Smooth muscle cell (in vitro differentiated cells): ENCODE results near the gene TRAF3IP1. TPM values are rescaled to one million over a fixed set of nuclear protein-coding genes. Genes with fewer than 3 reads are reported as not detected.

ENCODE experiments used
- DNase-seq: peaks from one replicate; lab custom pipeline; 2025; ENCODE audit not compliant: unreplicated experiment; lab: John Stamatoyannopoulos, UW
- H2AFZ ChIP-seq: fragments of 200-600 bp; sonication (generic); 2 replicates; pipeline ENCODE4 v1.6.0; 2016; ENCODE audit warnings: antibody characterized with exemption, low read depth, mild to moderate bottlenecking
- H3F3A ChIP-seq: fragments of 200-600 bp; sonication (generic); 2 replicates; pipeline ENCODE4 v1.6.0; 2017; ENCODE audit warnings: antibody characterized with exemption, low read depth
- H3K27ac ChIP-seq: fragments of 200-600 bp; sonication (generic); 2 replicates; pipeline ENCODE4 v1.5.1; 2016; ENCODE audit warnings: low read depth, mild to moderate bottlenecking
- H3K27me3 ChIP-seq: fragments of 200-600 bp; sonication (generic); 2 replicates; pipeline ENCODE4 v1.6.1; 2016; ENCODE audit warnings: low read depth, mild to moderate bottlenecking
- H3K36me3 ChIP-seq: fragments of 200-600 bp; sonication (generic); 2 replicates; pipeline ENCODE4 v1.5.1; 2016; ENCODE audit warnings: low read depth
- H3K4me1 ChIP-seq: fragments of 200-600 bp; sonication (generic); 2 replicates; pipeline ENCODE4 v1.5.1; 2016; ENCODE audit warnings: low read depth
- H3K4me2 ChIP-seq: fragments of 200-600 bp; sonication (generic); 2 replicates; pipeline ENCODE4 v1.6.0; 2016; ENCODE audit warnings: mild to moderate bottlenecking
- H3K4me3 ChIP-seq: fragments of 200-600 bp; sonication (generic); 2 replicates; pipeline ENCODE4 v1.5.1; 2016; ENCODE audit warnings: mild to moderate bottlenecking
- H3K79me2 ChIP-seq: fragments of 200-600 bp; sonication (generic); 2 replicates; pipeline ENCODE4 v1.6.0; 2016; ENCODE audit warnings: low read depth, mild to moderate bottlenecking
- H3K9ac ChIP-seq: fragments of 200-600 bp; sonication (generic); 2 replicates; pipeline ENCODE4 v1.6.0; 2016; ENCODE audit warnings: low read depth
- H3K9me3 ChIP-seq: fragments of 200-600 bp; sonication (generic); replicated peaks from 2 replicates; pipeline ENCODE4 v1.5.1; 2016; ENCODE audit warnings: low read depth
- H4K20me1 ChIP-seq: fragments of 200-600 bp; sonication (generic); 2 replicates; pipeline ENCODE4 v1.6.0; 2016; ENCODE audit warnings: low read depth
- WGBS: methylation state at CpG from one replicate; pipeline ENCODE4 v1.1.7; 2016; ENCODE audit warnings: low lambda C conversion rate; 5-methylcytosine and 5-hydroxymethylcytosine counted together
- polyA plus RNA-seq: library from polyadenylated mRNA; unstranded; fragments of >200 nt; fragmentation: Nextera tagmentation; extraction: Ambion mirVana; gene quantifications from 2 replicates; pipeline ENCODE4 v1.2.1, GENCODE V29; 2016
- small RNA-seq: library from RNA; depleted of rRNA; stranded (forward); fragments of <200 nt; gene quantifications from one replicate; pipeline ENCODE3, GENCODE V24; 2014
- total RNA-seq: library from RNA; depleted of rRNA; stranded (reverse); fragments of >200 nt; gene quantifications from 2 replicates; pipeline ENCODE4 v1.2.3, GENCODE V29; 2014
- TF ChIP-seq, protein P1 (sequence below): fragments of 200-600 bp; sonication (generic); IDR thresholded peaks from 2 replicates; pipeline ENCODE4 v1.5.1; 2017; ENCODE audit warnings: borderline replicate concordance, mild to moderate bottlenecking, antibody characterized with exemption; ENCODE audit not compliant: insufficient read depth, poor library complexity, severe bottlenecking

TRAF3IP1 gene
- total and polyA plus RNA-seq, 2 experiments from 2014 or later, result 5.3 to 7.5 TPM

DNA sequence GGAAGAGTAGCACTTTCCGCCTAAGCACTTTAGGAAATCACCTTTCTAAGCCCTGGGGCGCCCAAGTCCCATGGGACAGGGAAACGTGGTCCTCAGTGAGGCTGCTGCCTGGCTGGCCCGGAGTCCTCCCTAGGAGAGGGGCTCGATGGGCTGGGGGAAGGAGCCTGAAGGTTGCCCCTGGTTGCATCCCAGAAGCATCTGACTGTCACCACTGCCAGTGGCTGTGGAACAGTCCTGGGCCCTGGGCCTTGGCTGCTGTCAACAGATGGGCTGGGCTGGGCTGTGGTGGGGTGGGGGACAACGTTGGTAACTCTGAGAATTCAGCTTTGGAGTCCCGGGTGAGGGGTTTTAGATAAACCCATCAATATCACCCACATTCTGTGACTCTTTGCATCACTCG, 128.9 kb downstream of the TRAF3IP1 start:
- no peak overlapping the region for H3K9ac ChIP-seq
- H2AFZ ChIP-seq, result no peak overlapping the region
- peaks cover 3% of the 10 kb centered on the region for H3K79me2 ChIP-seq
- H3K4me1 ChIP-seq, result no peaks in the 10 kb centered on the region
- TF ChIP-seq, protein P1, sequence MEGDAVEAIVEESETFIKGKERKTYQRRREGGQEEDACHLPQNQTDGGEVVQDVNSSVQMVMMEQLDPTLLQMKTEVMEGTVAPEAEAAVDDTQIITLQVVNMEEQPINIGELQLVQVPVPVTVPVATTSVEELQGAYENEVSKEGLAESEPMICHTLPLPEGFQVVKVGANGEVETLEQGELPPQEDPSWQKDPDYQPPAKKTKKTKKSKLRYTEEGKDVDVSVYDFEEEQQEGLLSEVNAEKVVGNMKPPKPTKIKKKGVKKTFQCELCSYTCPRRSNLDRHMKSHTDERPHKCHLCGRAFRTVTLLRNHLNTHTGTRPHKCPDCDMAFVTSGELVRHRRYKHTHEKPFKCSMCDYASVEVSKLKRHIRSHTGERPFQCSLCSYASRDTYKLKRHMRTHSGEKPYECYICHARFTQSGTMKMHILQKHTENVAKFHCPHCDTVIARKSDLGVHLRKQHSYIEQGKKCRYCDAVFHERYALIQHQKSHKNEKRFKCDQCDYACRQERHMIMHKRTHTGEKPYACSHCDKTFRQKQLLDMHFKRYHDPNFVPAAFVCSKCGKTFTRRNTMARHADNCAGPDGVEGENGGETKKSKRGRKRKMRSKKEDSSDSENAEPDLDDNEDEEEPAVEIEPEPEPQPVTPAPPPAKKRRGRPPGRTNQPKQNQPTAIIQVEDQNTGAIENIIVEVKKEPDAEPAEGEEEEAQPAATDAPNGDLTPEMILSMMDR, result no peak
- WGBS, result 95% methylated on average over 8 of the region's 8 CpGs
- peaks cover 65% of the 10 kb centered on the region for H4K20me1 ChIP-seq
- no peaks in the 10 kb centered on the region for H3F3A ChIP-seq
- H3K4me2 ChIP-seq, result no peak overlapping the region
- no peak for DNase-seq
- peaks cover 5% of the 10 kb centered on the region for H3K36me3 ChIP-seq
- no peak overlapping the region for H3K4me3 ChIP-seq
- H3K27ac ChIP-seq, result no peak overlapping the region
- no peaks in the 10 kb centered on the region for H3K27me3 ChIP-seq
- no peaks in the 10 kb centered on the region for H3K9me3 ChIP-seq

DNA sequence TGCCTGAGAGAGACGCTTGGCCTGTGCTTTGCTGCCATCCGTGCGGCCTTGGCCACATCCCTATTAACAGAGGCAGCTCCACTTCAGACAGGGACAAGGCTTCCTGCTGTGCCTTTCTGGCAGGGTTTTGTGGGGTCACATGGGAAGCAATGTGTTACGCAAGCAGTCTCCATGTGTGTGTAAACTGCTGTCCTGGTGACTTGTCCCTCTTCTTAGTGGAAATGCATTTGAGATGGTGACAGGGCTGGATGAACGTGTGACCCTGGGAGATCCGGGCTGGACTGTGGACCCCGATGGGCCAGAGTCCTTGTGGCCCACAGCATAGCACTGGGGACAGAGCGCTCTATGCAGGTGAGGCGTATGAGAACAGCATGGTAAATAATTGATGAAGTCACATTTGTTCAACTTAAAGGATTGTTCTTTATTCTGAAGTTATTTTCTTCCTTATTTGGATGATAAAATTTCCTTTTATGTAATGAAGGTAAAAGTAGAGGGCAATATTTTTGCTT, 129.6 kb downstream of the TRAF3IP1 start:
- H3K4me1 ChIP-seq, result no peaks in the 10 kb centered on the region
- no peaks in the 10 kb centered on the region for H3K79me2 ChIP-seq
- H2AFZ ChIP-seq, result no peak overlapping the region
- 95% methylated on average over 9 of the region's 9 CpGs for WGBS
- H4K20me1 ChIP-seq, result peaks cover 60% of the 10 kb centered on the region
- H3K4me2 ChIP-seq, result no peak overlapping the region
- no peaks in the 10 kb centered on the region for H3K27me3 ChIP-seq
- DNase-seq, result no peak
- H3F3A ChIP-seq, result no peaks in the 10 kb centered on the region
- H3K9me3 ChIP-seq, result no peaks in the 10 kb centered on the region
- H3K36me3 ChIP-seq, result peaks cover 5% of the 10 kb centered on the region
- H3K27ac ChIP-seq, result no peak overlapping the region
- H3K4me3 ChIP-seq, result no peak overlapping the region
- H3K9ac ChIP-seq, result no peak overlapping the region
- TF ChIP-seq, protein P1, result no peak

DNA sequence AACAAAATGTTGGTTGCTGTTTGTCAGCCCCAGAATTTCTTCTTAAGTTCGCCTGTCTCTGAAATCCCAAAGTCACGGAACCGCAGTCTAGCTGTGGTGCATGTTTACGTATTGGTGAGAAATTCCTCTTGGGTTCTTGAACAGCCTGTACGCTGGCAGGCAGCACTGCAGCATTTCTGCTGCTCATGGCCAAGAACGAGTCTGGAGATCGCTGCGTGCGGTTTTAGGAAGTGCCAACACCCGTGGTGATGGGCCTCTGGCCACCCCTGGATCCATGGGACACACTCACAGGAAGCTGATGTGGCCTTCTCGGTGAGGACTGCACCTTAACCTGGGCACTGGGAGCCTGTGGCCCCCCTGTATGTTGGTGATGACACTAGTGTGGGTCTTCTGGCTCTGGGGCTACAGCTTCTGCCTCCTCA, 130.1 kb downstream of the TRAF3IP1 start:
- no peak for DNase-seq
- Histone ChIP-seq H4K20me1 (peaks cover 55% of the 10 kb centered on the region), H3K27me3 (no peaks in the 10 kb centered on the region), H3K4me2 (no peak overlapping the region), H3K27ac (no peak overlapping the region), H3K36me3 (peaks cover 4% of the 10 kb centered on the region), H3K9ac (no peak overlapping the region), H3K4me1 (no peaks in the 10 kb centered on the region), H3K79me2 (no peaks in the 10 kb centered on the region), H3K4me3 (no peak overlapping the region), H3K9me3 (no peaks in the 10 kb centered on the region), H3F3A (no peaks in the 10 kb centered on the region), H2AFZ (no peak overlapping the region)
- TF ChIP-seq, protein P1, result no peak
- WGBS, result 95% methylated on average over 11 of the region's 11 CpGs

Small RNA genes lying within 50 kb of the gene (small RNA-seq; reads per million reads assigned to genes)
- gene RNU6-234P, result not detected

Other genes starting within 250 kb of the TRAF3IP1 start
- gene ESPNL, start 220.2 kb upstream of the TRAF3IP1 start, total RNA-seq, result 0.04 and 0.31 TPM in 2 replicates
- gene ESPNL, start 220.2 kb upstream of the TRAF3IP1 start, polyA plus RNA-seq, result 0.71 TPM in 1 of 2 replicates, not detected in the other
- gene KLHL30, start 181.8 kb upstream of the TRAF3IP1 start, total RNA-seq, result 0.31 and 0.36 TPM in 2 replicates
- 0.17 TPM in 1 of 2 replicates, not detected in the other for gene KLHL30, start 181.8 kb upstream of the TRAF3IP1 start, polyA plus RNA-seq
- gene ERFE, start 161.5 kb upstream of the TRAF3IP1 start, total RNA-seq, result 0.13 TPM in 1 of 2 replicates, not detected in the other
- 0.86 and 2.4 TPM in 2 replicates for gene ERFE, start 161.5 kb upstream of the TRAF3IP1 start, polyA plus RNA-seq
- 11.0 and 12.0 TPM in 2 replicates for gene ILKAP, start 116.8 kb upstream of the TRAF3IP1 start, total RNA-seq
- 21.9 and 23.3 TPM in 2 replicates for gene ILKAP, start 116.8 kb upstream of the TRAF3IP1 start, polyA plus RNA-seq
- gene HES6, start 80.5 kb upstream of the TRAF3IP1 start, total RNA-seq, result 0.81 TPM in 1 of 2 replicates, not detected in the other
- gene HES6, start 80.5 kb upstream of the TRAF3IP1 start, polyA plus RNA-seq, result 2.7 and 6.4 TPM in 2 replicates
- 5.0 and 9.7 TPM in 2 replicates for gene PER2, start 31.9 kb upstream of the TRAF3IP1 start, total RNA-seq
- 3.5 and 7.9 TPM in 2 replicates for gene PER2, start 31.9 kb upstream of the TRAF3IP1 start, polyA plus RNA-seq
- 10.9 and 24.8 TPM in 2 replicates for gene ASB1, start 106.4 kb downstream of the TRAF3IP1 start, total RNA-seq
- 27.3 and 37.5 TPM in 2 replicates for gene ASB1, start 106.4 kb downstream of the TRAF3IP1 start, polyA plus RNA-seq